Smooth muscle cell (in vitro differentiated cells): ENCODE measurements around the gene ATXN7L3. TPM values are rescaled to one million over a fixed set of nuclear protein-coding genes. Genes with fewer than 3 reads are reported as not detected.

Experiments used
- microRNA-seq: library from miRNA; unstranded; fragments of <30 nt; microRNA quantifications from one replicate; pipeline ENCODE4, GENCODE V29; 2016; ENCODE audit warnings: borderline number of aligned reads
- polyA plus RNA-seq: library from polyadenylated mRNA; unstranded; fragments of >200 nt; fragmentation: Nextera tagmentation; extraction: Ambion mirVana; gene quantifications from 2 replicates; pipeline ENCODE4 v1.2.1, GENCODE V29; 2016
- small RNA-seq: library from RNA; depleted of rRNA; stranded (forward); fragments of <200 nt; gene quantifications from one replicate; pipeline ENCODE3, GENCODE V24; 2014
- total RNA-seq: library from RNA; depleted of rRNA; stranded (reverse); fragments of >200 nt; gene quantifications from 2 replicates; pipeline ENCODE4 v1.2.3, GENCODE V29; 2014

ATXN7L3 gene
- total and polyA plus RNA-seq, 2 experiments from 2014 or later: 29.1 to 61.1 TPM

Small RNA genes within 50 kb of the gene (microRNA-seq; reads per million reads assigned to microRNA genes)
- not detected for gene MIR6782

Small RNA genes within 50 kb of the gene (small RNA-seq; reads per million reads assigned to genes)
- not detected for gene MIR6782

Other genes with a start within 250 kb of the ATXN7L3 start
- gene PYY, start 245.9 kb downstream of the ATXN7L3 start, total RNA-seq: not detected in 2 replicates
- 0.33 TPM in 1 of 2 replicates, not detected in the other for gene PYY, start 245.9 kb downstream of the ATXN7L3 start, polyA plus RNA-seq
- gene NAGS, start 195.3 kb downstream of the ATXN7L3 start, total RNA-seq: 0.49 and 1.3 TPM in 2 replicates
- 1.5 and 1.6 TPM in 2 replicates for gene NAGS, start 195.3 kb downstream of the ATXN7L3 start, polyA plus RNA-seq
- gene TMEM101, start 184.9 kb downstream of the ATXN7L3 start, total RNA-seq: 25.2 and 35.1 TPM in 2 replicates
- gene TMEM101, start 184.9 kb downstream of the ATXN7L3 start, polyA plus RNA-seq: 36.1 and 39.9 TPM in 2 replicates
- gene LSM12, start 133.2 kb downstream of the ATXN7L3 start, total RNA-seq: 42.3 and 51.8 TPM in 2 replicates
- 52.0 and 66.3 TPM in 2 replicates for gene LSM12, start 133.2 kb downstream of the ATXN7L3 start, polyA plus RNA-seq
- 32.1 and 40.2 TPM in 2 replicates for gene G6PC3, start 129.1 kb downstream of the ATXN7L3 start, total RNA-seq
- 103 TPM in 2 replicates for gene G6PC3, start 129.1 kb downstream of the ATXN7L3 start, polyA plus RNA-seq
- gene HDAC5, start 76.2 kb downstream of the ATXN7L3 start, total RNA-seq: 48.7 and 65.3 TPM in 2 replicates
- 51.6 and 52.6 TPM in 2 replicates for gene HDAC5, start 76.2 kb downstream of the ATXN7L3 start, polyA plus RNA-seq
- gene HROB, start 58.0 kb downstream of the ATXN7L3 start, total RNA-seq: 1.9 and 3.1 TPM in 2 replicates
- 3.7 and 4.6 TPM in 2 replicates for gene HROB, start 58.0 kb downstream of the ATXN7L3 start, polyA plus RNA-seq
- gene ASB16, start 29.2 kb downstream of the ATXN7L3 start, total RNA-seq: 0.09 TPM in 1 of 2 replicates, not detected in the other
- 0.28 and 0.35 TPM in 2 replicates for gene ASB16, start 29.2 kb downstream of the ATXN7L3 start, polyA plus RNA-seq
- gene TMUB2, start 12.9 kb downstream of the ATXN7L3 start, total RNA-seq: 26.4 and 28.5 TPM in 2 replicates
- 35.8 and 39.2 TPM in 2 replicates for gene TMUB2, start 12.9 kb downstream of the ATXN7L3 start, polyA plus RNA-seq
- 18.2 and 28.4 TPM in 2 replicates for gene UBTF, start 19.8 kb upstream of the ATXN7L3 start, total RNA-seq
- 22.1 and 29.2 TPM in 2 replicates for gene UBTF, start 19.8 kb upstream of the ATXN7L3 start, polyA plus RNA-seq
- gene SLC4A1, start 68.3 kb upstream of the ATXN7L3 start, total RNA-seq: not detected in 2 replicates
- gene SLC4A1, start 68.3 kb upstream of the ATXN7L3 start, polyA plus RNA-seq: not detected in 2 replicates
- 0.36 and 0.63 TPM in 2 replicates for gene RUNDC3A, start 108.7 kb upstream of the ATXN7L3 start, total RNA-seq
- gene RUNDC3A, start 108.7 kb upstream of the ATXN7L3 start, polyA plus RNA-seq: 0.21 and 0.84 TPM in 2 replicates
- gene SLC25A39, start 124.9 kb upstream of the ATXN7L3 start, total RNA-seq: 62.6 and 106 TPM in 2 replicates
- gene SLC25A39, start 124.9 kb upstream of the ATXN7L3 start, polyA plus RNA-seq: 147 and 169 TPM in 2 replicates
- 85.9 and 125 TPM in 2 replicates for gene GRN, start 145.4 kb upstream of the ATXN7L3 start, total RNA-seq
- 322 and 338 TPM in 2 replicates for gene GRN, start 145.4 kb upstream of the ATXN7L3 start, polyA plus RNA-seq
- 31.5 TPM in 2 replicates for gene FAM171A2, start 164.0 kb upstream of the ATXN7L3 start, total RNA-seq
- 28.4 and 28.8 TPM in 2 replicates for gene FAM171A2, start 164.0 kb upstream of the ATXN7L3 start, polyA plus RNA-seq
- 1.0 and 2.1 TPM in 2 replicates for gene ITGA2B, start 189.8 kb upstream of the ATXN7L3 start, total RNA-seq
- gene ITGA2B, start 189.8 kb upstream of the ATXN7L3 start, polyA plus RNA-seq: 3.9 and 4.0 TPM in 2 replicates